ENCODE measurements around the gene CHRNA5.

GRCh38 chr15:78604420-78604819 is 39.1 kb downstream of the CHRNA5 start:
- TF ChIP-seq CTCF (IDR thresholded peaks at IDR 0.05), result no peak
- TF ChIP-seq ZFX (IDR thresholded peaks at IDR 0.05; ENCODE audit: borderline replicate concordance), result no peak

Measured in 22Rv1 (cell line).